ENCODE data around the gene GCC2.

GRCh38 chr2:108412995-108413710, 35.9 kb upstream of the GCC2 start:
- TF ChIP-seq, protein P1, sequence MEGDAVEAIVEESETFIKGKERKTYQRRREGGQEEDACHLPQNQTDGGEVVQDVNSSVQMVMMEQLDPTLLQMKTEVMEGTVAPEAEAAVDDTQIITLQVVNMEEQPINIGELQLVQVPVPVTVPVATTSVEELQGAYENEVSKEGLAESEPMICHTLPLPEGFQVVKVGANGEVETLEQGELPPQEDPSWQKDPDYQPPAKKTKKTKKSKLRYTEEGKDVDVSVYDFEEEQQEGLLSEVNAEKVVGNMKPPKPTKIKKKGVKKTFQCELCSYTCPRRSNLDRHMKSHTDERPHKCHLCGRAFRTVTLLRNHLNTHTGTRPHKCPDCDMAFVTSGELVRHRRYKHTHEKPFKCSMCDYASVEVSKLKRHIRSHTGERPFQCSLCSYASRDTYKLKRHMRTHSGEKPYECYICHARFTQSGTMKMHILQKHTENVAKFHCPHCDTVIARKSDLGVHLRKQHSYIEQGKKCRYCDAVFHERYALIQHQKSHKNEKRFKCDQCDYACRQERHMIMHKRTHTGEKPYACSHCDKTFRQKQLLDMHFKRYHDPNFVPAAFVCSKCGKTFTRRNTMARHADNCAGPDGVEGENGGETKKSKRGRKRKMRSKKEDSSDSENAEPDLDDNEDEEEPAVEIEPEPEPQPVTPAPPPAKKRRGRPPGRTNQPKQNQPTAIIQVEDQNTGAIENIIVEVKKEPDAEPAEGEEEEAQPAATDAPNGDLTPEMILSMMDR (conservative IDR thresholded peaks at IDR 0.05; ENCODE audit: low read depth in 2 of 2), result no peak
- TF ChIP-seq POLR2AphosphoS5 (IDR thresholded peaks at IDR 0.05; ENCODE audit: low read depth) (no peak), ZNF114 (CRISPR knock-in tag; IDR thresholded peaks at IDR 0.05) (no peak), EZH2 (IDR thresholded peaks at IDR 0.05; ENCODE audit: low read depth, unreplicated experiment) (no peak), ZNF331 (CRISPR knock-in tag; IDR thresholded peaks at IDR 0.05; ENCODE audit: low read depth) (no peak), ETS1 (IDR thresholded peaks at IDR 0.05) (no peak)
- TF ChIP-seq, protein P2, sequence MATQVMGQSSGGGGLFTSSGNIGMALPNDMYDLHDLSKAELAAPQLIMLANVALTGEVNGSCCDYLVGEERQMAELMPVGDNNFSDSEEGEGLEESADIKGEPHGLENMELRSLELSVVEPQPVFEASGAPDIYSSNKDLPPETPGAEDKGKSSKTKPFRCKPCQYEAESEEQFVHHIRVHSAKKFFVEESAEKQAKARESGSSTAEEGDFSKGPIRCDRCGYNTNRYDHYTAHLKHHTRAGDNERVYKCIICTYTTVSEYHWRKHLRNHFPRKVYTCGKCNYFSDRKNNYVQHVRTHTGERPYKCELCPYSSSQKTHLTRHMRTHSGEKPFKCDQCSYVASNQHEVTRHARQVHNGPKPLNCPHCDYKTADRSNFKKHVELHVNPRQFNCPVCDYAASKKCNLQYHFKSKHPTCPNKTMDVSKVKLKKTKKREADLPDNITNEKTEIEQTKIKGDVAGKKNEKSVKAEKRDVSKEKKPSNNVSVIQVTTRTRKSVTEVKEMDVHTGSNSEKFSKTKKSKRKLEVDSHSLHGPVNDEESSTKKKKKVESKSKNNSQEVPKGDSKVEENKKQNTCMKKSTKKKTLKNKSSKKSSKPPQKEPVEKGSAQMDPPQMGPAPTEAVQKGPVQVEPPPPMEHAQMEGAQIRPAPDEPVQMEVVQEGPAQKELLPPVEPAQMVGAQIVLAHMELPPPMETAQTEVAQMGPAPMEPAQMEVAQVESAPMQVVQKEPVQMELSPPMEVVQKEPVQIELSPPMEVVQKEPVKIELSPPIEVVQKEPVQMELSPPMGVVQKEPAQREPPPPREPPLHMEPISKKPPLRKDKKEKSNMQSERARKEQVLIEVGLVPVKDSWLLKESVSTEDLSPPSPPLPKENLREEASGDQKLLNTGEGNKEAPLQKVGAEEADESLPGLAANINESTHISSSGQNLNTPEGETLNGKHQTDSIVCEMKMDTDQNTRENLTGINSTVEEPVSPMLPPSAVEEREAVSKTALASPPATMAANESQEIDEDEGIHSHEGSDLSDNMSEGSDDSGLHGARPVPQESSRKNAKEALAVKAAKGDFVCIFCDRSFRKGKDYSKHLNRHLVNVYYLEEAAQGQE (IDR thresholded peaks at IDR 0.05; ENCODE audit: unreplicated experiment), result no peak
